Measurements from ENCODE around the gene ELAVL4. TPM values are rescaled to one million over a fixed set of nuclear protein-coding genes. Genes with fewer than 3 reads are reported as not detected.

ELAVL4 gene
- total RNA-seq, 1 donor from 2014 or later, result 0.12 TPM

DNA sequence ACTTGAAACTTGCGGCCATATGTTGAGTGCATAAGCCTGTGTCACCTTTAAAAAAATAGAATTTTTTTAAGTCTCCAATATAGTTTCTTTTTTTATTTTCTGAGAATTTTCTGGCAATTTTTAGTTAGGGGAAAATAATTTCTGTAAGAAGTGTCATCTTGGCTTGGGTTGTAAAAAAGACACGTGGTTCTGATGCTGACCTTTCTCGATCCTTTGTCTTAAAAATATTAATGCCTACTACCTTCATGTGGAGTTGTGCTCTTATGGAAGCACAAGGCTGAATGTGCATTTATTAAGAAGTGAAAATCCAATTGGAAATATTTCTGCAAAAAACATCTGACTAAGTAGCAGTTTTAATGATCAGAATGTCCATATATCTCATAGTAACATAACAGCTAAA lies 3.5 kb downstream of the ELAVL4 start:
- H3K9me3 ChIP-seq, result no peaks in the 10 kb centered on the region
- H3K36me3 ChIP-seq, result no peaks in the 10 kb centered on the region
- DNase-seq (no peak), ATAC-seq (no peak)
- TF ChIP-seq, protein P1, sequence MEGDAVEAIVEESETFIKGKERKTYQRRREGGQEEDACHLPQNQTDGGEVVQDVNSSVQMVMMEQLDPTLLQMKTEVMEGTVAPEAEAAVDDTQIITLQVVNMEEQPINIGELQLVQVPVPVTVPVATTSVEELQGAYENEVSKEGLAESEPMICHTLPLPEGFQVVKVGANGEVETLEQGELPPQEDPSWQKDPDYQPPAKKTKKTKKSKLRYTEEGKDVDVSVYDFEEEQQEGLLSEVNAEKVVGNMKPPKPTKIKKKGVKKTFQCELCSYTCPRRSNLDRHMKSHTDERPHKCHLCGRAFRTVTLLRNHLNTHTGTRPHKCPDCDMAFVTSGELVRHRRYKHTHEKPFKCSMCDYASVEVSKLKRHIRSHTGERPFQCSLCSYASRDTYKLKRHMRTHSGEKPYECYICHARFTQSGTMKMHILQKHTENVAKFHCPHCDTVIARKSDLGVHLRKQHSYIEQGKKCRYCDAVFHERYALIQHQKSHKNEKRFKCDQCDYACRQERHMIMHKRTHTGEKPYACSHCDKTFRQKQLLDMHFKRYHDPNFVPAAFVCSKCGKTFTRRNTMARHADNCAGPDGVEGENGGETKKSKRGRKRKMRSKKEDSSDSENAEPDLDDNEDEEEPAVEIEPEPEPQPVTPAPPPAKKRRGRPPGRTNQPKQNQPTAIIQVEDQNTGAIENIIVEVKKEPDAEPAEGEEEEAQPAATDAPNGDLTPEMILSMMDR (IDR thresholded peaks at IDR 0.05), result no peak
- intact Hi-C loops (cut with DNase I), result no loop called here
- no peak overlapping the region for H3K27ac ChIP-seq
- no peaks in the 10 kb centered on the region for H3K4me1 ChIP-seq
- peaks cover 38% of the 10 kb centered on the region for H3K27me3 ChIP-seq
- H3K4me3 ChIP-seq, result no peak overlapping the region

DNA sequence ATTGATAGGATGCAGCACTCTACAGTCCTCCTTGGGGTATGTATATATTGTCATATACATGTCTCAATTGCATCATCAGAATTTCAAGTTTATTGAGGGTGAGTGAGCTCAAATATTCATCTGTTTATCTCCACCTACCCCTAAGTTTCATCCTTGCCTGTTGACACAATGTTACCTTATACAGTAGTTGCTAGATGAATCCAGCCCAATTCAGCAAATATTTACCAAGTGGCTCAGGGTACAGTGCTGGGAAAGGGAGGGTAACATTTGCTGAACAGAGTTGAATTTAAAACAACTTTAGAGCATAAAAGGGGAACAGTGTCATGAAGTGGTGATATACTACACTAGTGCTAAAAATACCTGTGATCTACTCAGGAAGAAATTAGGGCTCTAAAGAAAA lies 14.4 kb downstream of the ELAVL4 start:
- no peaks in the 10 kb centered on the region for H3K27me3 ChIP-seq
- ATAC-seq (no peak), DNase-seq (no peak)
- intact Hi-C loops (cut with DNase I), result no loop called here
- H3K4me3 ChIP-seq, result no peak overlapping the region
- H3K27ac ChIP-seq, result no peak overlapping the region
- H3K36me3 ChIP-seq, result no peaks in the 10 kb centered on the region
- H3K4me1 ChIP-seq, result no peaks in the 10 kb centered on the region
- no peaks in the 10 kb centered on the region for H3K9me3 ChIP-seq
- TF ChIP-seq, protein P1 (IDR thresholded peaks at IDR 0.05), result no peak

DNA sequence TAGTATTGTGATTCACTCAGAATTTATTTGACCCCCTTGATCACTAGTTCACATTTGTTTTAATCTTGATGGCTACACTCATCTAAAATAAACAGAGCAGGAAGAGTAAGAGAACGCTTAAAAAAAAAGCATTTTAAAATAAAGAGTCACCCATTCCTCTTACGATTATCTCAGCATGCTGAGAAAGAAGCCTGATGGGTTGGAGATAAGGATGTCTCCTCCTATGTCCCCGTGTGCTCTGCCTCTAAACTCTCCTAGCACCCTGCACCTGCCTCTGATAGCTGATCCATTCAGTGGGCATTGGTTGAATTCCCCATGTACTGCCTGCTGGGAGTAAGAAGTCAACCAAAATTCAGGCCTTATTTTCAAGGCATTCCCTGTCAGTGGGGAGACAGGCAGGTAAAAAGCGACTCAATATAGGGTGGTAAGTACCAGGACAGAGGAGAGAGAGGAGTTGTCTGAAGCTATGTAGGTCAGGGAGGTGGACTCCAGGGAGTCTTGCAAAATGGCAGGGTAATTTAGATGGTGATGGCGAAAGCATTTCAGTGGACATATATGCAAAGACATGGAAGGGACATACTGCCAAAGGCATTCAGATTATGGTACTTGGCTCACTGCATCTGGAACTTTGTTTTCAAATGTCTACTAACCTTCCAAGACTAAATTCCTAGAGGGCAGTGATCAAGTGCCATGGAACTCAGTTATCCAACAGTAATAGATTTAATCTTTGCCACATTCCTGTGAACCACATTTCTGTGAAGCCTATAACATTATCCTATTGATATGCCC lies 18.4 kb downstream of the ELAVL4 start:
- no peaks in the 10 kb centered on the region for H3K36me3 ChIP-seq
- no peak for DNase-seq
- no peaks in the 10 kb centered on the region for H3K4me1 ChIP-seq
- TF ChIP-seq, protein P1 (IDR thresholded peaks at IDR 0.05), result no peak
- no peak for ATAC-seq
- peaks cover 9% of the 10 kb centered on the region for H3K27me3 ChIP-seq
- intact Hi-C loops (cut with DNase I), result no loop called here
- H3K27ac ChIP-seq, result no peak overlapping the region
- H3K4me3 ChIP-seq, result no peak overlapping the region
- no peaks in the 10 kb centered on the region for H3K9me3 ChIP-seq

DNA sequence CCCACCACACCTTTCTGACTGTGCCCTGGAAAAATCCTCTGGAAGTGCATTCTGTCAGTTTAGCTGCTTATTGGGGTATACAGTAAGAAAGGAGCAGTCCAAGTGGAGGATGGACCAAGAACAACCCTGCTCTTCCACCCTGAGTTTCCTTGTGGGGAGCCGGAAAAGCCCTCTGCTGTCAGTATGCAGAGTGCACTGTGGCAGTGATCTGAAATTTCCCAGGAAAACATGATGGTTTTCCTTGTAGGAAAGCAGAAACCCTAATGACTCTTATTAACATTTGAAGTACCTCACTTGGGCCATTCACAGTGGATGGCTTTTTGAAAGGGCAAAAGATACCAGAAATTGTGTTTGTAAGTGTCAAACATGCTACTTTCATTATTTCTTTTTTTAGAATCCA lies 20.5 kb downstream of the ELAVL4 start:
- peaks cover 9% of the 10 kb centered on the region for H3K27me3 ChIP-seq
- DNase-seq (no peak), ATAC-seq (no peak)
- H3K9me3 ChIP-seq, result no peaks in the 10 kb centered on the region
- H3K4me1 ChIP-seq, result no peaks in the 10 kb centered on the region
- intact Hi-C loops (cut with DNase I), result no loop called here
- H3K36me3 ChIP-seq, result no peaks in the 10 kb centered on the region
- TF ChIP-seq, protein P1 (IDR thresholded peaks at IDR 0.05), result no peak
- H3K27ac ChIP-seq, result no peak overlapping the region
- H3K4me3 ChIP-seq, result no peak overlapping the region

DNA sequence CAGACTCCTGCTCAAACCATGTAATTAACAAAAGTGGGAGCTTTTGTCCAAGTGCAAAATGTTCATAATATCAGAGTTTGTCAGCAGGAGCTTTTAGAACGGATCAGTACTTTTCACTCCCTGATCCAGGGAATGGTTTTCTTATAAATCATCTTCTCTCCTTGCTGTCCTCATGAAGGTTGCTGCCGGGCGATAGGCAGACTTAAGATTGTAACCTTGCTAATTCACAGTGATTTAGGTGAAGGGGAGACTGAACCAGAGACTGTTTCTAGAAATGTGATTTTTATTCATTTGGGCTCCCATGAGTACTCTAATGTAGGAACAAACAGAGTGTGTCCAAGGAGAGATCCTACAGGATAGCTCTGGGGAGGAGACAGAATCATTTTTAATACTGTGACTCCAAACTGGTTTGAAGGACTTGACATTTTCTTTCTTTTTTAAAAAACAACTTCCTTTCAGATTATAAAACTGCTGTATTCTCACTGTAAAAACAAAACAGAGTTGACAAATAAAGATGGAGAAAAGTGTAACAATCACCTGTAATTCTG lies 23.7 kb downstream of the ELAVL4 start:
- H3K4me3 ChIP-seq, result no peak overlapping the region
- intact Hi-C loops (cut with DNase I), result no loop called here
- no peaks in the 10 kb centered on the region for H3K4me1 ChIP-seq
- no peak for DNase-seq
- TF ChIP-seq, protein P1 (IDR thresholded peaks at IDR 0.05), result no peak
- H3K27me3 ChIP-seq, result peaks cover 9% of the 10 kb centered on the region
- H3K27ac ChIP-seq, result no peak overlapping the region
- ATAC-seq, result no peak
- H3K36me3 ChIP-seq, result no peaks in the 10 kb centered on the region
- no peaks in the 10 kb centered on the region for H3K9me3 ChIP-seq
